HepG2 (cell line): ENCODE results near the gene LRRC45. TPM values are rescaled to one million over a fixed set of nuclear protein-coding genes. Genes with fewer than 3 reads are reported as not detected.
A peak's percentile ranks its signal among the peaks of the same experiment; 100 is the strongest.

Experiments
- CBX5 ChIP-seq: sonication (generic); formaldehyde crosslinking; IDR thresholded peaks from 2 replicates; pipeline ENCODE4 v1.4.0; 2020; ENCODE audit warnings: missing genetic modification reagents, borderline replicate concordance
- NFKB2 ChIP-seq: sonication (generic); formaldehyde crosslinking; IDR thresholded peaks from 2 replicates; pipeline ENCODE4 v1.4.0; 2020; ENCODE audit warnings: missing genetic modification reagents, borderline replicate concordance
- NFYB ChIP-seq: sonication (generic); formaldehyde crosslinking; IDR thresholded peaks from 2 replicates; pipeline ENCODE4 v1.4.0; 2020; ENCODE audit warnings: missing genetic modification reagents
- NR2F2 ChIP-seq: IDR thresholded peaks from 2 replicates; pipeline ENCODE4 v1.6.1; 2012; ENCODE audit warnings: low read depth, inconsistent platforms, borderline replicate concordance
- REPIN1 ChIP-seq: sonication (generic); formaldehyde crosslinking; IDR thresholded peaks from 2 replicates; pipeline ENCODE4 v1.8.0; 2022; ENCODE audit warnings: missing genetic modification reagents, low read depth, mild to moderate bottlenecking, borderline replicate concordance
- RXRA ChIP-seq: sonication (generic); formaldehyde crosslinking; IDR thresholded peaks from 2 replicates; pipeline ENCODE4 v1.5.1; 2020; ENCODE audit warnings: missing genetic modification reagents
- SMAD9 ChIP-seq: sonication (generic); formaldehyde crosslinking; IDR thresholded peaks from 2 replicates; pipeline ENCODE4 v1.5.1; 2020; ENCODE audit warnings: mild to moderate bottlenecking, missing genetic modification reagents
- TEAD2 ChIP-seq: sonication (generic); formaldehyde crosslinking; IDR thresholded peaks from 2 replicates; pipeline ENCODE4 v1.9.0; 2021; ENCODE audit warnings: missing genetic modification reagents
- XBP1 ChIP-seq: sonication (generic); formaldehyde crosslinking; IDR thresholded peaks from 2 replicates; pipeline ENCODE4 v1.5.0; 2020; ENCODE audit warnings: missing genetic modification reagents
- ZBTB7B ChIP-seq: sonication (generic); formaldehyde crosslinking; IDR thresholded peaks from 2 replicates; pipeline ENCODE4 v1.4.0; 2020; ENCODE audit warnings: missing genetic modification reagents
- ZNF331 ChIP-seq: sonication (generic); formaldehyde crosslinking; IDR thresholded peaks from 2 replicates; pipeline ENCODE4 v1.4.0; 2020; ENCODE audit warnings: missing genetic modification reagents
- ZSCAN9 ChIP-seq: IDR thresholded peaks from 2 replicates; pipeline ENCODE4 v1.6.1; 2016; ENCODE audit warnings: borderline replicate concordance
- polyA plus RNA-seq, 8 experiments: library from polyadenylated mRNA; depleted of rRNA in 3 of 8; stranded (reverse) in 7 of 8; unstranded in 1 of 8; fragments of >200 nt; fragmentation: Illumina TruSeq in 4 of 8; extraction: Trizol in 4 of 8; gene quantifications; 2 replicates each; pipeline versions ENCODE4 v1.2.1 to v1.2.3, GENCODE V29; 2011 to 2016; ENCODE audit warnings: low read depth in 4 of 8, missing spikeins in 1 of 8, mixed read lengths in 1 of 8; ENCODE audit not compliant: insufficient read depth in 1 of 8
- total RNA-seq, 5 experiments: library from RNA; depleted of rRNA; stranded (reverse); fragments of >200 nt; fragmentation: Illumina TruSeq; extraction: Trizol; gene quantifications; 2 replicates each; pipeline ENCODE4 v1.2.3, GENCODE V29; 2016; ENCODE audit warnings: low read depth in 1 of 5
- TF ChIP-seq, protein P1 (sequence below), 2 experiments: fragments of 450-650 bp in 1 of 2; sonication (generic) in 1 of 2; formaldehyde crosslinking; IDR thresholded peaks; 2 replicates each; pipeline versions ENCODE4 v1.5.0 to v1.8.0; 2020 to 2022; ENCODE audit warnings: mild to moderate bottlenecking in 1 of 2, missing genetic modification reagents in 1 of 2
- TF ChIP-seq, protein P2 (sequence below): sonication (generic); formaldehyde crosslinking; IDR thresholded peaks from 2 replicates; pipeline ENCODE4 v1.4.0; 2020; ENCODE audit warnings: missing genetic modification reagents, borderline replicate concordance
- TF ChIP-seq, protein P3 (sequence below): sonication (generic); formaldehyde crosslinking; IDR thresholded peaks from 2 replicates; pipeline ENCODE4 v1.5.0; 2020; ENCODE audit warnings: mild to moderate bottlenecking, missing genetic modification reagents, moderate library complexity
- TF ChIP-seq, protein P4 (sequence below): sonication (generic); formaldehyde crosslinking; IDR thresholded peaks from 2 replicates; pipeline ENCODE4 v1.4.0; 2020; ENCODE audit warnings: mild to moderate bottlenecking, missing genetic modification reagents
- TF ChIP-seq, protein P5 (sequence below): sonication (generic); formaldehyde crosslinking; IDR thresholded peaks from 2 replicates; pipeline ENCODE4 v1.5.0; 2020; ENCODE audit warnings: mild to moderate bottlenecking, missing genetic modification reagents, borderline replicate concordance
- TF ChIP-seq, protein P6 (sequence below): sonication (generic); IDR thresholded peaks from 2 replicates; pipeline ENCODE4 v1.6.1; 2016; ENCODE audit warnings: low read depth, borderline replicate concordance

The LRRC45 gene
- total and polyA plus RNA-seq, 2 of the 13 experiments (the other 11 are each of a cell fraction or from before 2014, with no cell fraction given) = 11.6 to 48.1 TPM

DNA sequence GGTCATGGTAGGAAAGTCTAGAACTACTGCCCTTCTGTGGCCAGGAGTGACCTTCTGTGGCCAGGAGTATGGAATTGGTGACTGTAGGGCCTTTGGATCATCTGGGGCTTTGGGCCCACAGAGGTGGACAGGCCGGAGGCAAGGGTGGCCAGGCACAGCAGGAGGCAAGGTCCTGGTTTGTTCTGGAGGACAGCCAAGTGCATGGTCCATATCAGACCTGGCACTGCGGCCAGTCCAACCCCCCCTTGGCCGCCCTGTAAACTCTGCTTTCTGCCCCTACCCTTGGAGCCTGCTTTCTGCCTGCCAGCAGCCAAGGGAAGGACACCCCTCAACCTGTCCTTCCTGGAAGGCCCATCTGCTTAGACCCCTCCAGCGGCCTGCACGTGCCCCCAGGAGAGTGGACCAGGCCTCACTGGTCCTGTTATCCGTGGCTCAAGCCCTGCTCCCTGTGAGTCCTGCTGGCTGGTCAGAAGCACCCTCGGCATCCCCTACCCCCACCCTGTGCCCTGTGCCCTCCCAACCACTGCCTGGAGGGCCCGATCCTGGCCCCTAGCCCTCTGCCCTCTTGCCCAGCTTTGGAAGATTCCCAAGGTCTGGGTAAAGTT lies 16.7 kb downstream of the LRRC45 start (continued):
- TF ChIP-seq, protein P1, sequence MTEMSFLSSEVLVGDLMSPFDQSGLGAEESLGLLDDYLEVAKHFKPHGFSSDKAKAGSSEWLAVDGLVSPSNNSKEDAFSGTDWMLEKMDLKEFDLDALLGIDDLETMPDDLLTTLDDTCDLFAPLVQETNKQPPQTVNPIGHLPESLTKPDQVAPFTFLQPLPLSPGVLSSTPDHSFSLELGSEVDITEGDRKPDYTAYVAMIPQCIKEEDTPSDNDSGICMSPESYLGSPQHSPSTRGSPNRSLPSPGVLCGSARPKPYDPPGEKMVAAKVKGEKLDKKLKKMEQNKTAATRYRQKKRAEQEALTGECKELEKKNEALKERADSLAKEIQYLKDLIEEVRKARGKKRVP (CRISPR knock-in tag; IDR thresholded peaks at IDR 0.05) = no peak
- TF ChIP-seq, protein P2, sequence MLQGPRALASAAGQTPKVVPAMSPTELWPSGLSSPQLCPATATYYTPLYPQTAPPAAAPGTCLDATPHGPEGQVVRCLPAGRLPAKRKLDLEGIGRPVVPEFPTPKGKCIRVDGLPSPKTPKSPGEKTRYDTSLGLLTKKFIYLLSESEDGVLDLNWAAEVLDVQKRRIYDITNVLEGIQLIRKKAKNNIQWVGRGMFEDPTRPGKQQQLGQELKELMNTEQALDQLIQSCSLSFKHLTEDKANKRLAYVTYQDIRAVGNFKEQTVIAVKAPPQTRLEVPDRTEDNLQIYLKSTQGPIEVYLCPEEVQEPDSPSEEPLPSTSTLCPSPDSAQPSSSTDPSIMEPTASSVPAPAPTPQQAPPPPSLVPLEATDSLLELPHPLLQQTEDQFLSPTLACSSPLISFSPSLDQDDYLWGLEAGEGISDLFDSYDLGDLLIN (CRISPR knock-in tag) = no peak
- peak; percentile 80 for TF ChIP-seq ZBTB7B (CRISPR knock-in tag)
- peak; percentile 61; the same call in 1 of the 2 replicates for TF ChIP-seq NFKB2 (CRISPR knock-in tag)
- TF ChIP-seq CBX5 (CRISPR knock-in tag) = no peak
- TF ChIP-seq, protein P3, sequence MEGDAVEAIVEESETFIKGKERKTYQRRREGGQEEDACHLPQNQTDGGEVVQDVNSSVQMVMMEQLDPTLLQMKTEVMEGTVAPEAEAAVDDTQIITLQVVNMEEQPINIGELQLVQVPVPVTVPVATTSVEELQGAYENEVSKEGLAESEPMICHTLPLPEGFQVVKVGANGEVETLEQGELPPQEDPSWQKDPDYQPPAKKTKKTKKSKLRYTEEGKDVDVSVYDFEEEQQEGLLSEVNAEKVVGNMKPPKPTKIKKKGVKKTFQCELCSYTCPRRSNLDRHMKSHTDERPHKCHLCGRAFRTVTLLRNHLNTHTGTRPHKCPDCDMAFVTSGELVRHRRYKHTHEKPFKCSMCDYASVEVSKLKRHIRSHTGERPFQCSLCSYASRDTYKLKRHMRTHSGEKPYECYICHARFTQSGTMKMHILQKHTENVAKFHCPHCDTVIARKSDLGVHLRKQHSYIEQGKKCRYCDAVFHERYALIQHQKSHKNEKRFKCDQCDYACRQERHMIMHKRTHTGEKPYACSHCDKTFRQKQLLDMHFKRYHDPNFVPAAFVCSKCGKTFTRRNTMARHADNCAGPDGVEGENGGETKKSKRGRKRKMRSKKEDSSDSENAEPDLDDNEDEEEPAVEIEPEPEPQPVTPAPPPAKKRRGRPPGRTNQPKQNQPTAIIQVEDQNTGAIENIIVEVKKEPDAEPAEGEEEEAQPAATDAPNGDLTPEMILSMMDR = peak; percentile 15; the same call in 1 of the 2 replicates
- TF ChIP-seq, protein P4, sequence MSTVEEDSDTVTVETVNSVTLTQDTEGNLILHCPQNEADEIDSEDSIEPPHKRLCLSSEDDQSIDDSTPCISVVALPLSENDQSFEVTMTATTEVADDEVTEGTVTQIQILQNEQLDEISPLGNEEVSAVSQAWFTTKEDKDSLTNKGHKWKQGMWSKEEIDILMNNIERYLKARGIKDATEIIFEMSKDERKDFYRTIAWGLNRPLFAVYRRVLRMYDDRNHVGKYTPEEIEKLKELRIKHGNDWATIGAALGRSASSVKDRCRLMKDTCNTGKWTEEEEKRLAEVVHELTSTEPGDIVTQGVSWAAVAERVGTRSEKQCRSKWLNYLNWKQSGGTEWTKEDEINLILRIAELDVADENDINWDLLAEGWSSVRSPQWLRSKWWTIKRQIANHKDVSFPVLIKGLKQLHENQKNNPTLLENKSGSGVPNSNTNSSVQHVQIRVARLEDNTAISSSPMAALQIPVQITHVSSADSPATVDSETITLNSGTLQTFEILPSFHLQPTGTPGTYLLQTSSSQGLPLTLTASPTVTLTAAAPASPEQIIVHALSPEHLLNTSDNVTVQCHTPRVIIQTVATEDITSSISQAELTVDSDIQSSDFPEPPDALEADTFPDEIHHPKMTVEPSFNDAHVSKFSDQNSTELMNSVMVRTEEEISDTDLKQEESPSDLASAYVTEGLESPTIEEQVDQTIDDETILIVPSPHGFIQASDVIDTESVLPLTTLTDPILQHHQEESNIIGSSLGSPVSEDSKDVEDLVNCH (CRISPR knock-in tag) = no peak
- 0 out of 2 replicates have a peak, but pooled peaks have one; percentile 10 for TF ChIP-seq NFYB (CRISPR knock-in tag)
- 0 out of 2 replicates have a peak, but pooled peaks have one; percentile 21 for TF ChIP-seq ZNF331 (CRISPR knock-in tag)
- TF ChIP-seq XBP1 (CRISPR knock-in tag) = no peak
- no peak for TF ChIP-seq ZSCAN9 (CRISPR knock-in tag)
- TF ChIP-seq NR2F2 = peak; percentile 35; the same call in 1 of the 2 replicates
- no peak for TF ChIP-seq SMAD9 (CRISPR knock-in tag)
- TF ChIP-seq REPIN1 (CRISPR knock-in tag) = no peak
- peak; percentile 62 for TF ChIP-seq RXRA (CRISPR knock-in tag)
- TF ChIP-seq, protein P5, sequence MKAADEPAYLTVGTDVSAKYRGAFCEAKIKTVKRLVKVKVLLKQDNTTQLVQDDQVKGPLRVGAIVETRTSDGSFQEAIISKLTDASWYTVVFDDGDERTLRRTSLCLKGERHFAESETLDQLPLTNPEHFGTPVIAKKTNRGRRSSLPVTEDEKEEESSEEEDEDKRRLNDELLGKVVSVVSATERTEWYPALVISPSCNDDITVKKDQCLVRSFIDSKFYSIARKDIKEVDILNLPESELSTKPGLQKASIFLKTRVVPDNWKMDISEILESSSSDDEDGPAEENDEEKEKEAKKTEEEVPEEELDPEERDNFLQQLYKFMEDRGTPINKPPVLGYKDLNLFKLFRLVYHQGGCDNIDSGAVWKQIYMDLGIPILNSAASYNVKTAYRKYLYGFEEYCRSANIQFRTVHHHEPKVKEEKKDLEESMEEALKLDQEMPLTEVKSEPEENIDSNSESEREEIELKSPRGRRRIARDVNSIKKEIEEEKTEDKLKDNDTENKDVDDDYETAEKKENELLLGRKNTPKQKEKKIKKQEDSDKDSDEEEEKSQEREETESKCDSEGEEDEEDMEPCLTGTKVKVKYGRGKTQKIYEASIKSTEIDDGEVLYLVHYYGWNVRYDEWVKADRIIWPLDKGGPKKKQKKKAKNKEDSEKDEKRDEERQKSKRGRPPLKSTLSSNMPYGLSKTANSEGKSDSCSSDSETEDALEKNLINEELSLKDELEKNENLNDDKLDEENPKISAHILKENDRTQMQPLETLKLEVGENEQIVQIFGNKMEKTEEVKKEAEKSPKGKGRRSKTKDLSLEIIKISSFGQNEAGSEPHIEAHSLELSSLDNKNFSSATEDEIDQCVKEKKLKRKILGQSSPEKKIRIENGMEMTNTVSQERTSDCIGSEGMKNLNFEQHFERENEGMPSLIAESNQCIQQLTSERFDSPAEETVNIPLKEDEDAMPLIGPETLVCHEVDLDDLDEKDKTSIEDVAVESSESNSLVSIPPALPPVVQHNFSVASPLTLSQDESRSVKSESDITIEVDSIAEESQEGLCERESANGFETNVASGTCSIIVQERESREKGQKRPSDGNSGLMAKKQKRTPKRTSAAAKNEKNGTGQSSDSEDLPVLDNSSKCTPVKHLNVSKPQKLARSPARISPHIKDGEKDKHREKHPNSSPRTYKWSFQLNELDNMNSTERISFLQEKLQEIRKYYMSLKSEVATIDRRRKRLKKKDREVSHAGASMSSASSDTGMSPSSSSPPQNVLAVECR (CRISPR knock-in tag) = peak; percentile 58; the same call in 1 of the 2 replicates
- TF ChIP-seq TEAD2 (CRISPR knock-in tag) = no peak
- TF ChIP-seq, protein P6, sequence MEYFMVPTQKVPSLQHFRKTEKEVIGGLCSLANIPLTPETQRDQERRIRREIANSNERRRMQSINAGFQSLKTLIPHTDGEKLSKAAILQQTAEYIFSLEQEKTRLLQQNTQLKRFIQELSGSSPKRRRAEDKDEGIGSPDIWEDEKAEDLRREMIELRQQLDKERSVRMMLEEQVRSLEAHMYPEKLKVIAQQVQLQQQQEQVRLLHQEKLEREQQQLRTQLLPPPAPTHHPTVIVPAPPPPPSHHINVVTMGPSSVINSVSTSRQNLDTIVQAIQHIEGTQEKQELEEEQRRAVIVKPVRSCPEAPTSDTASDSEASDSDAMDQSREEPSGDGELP = peak; percentile 50; the same call in 1 of the 2 replicates
